CD4-positive, alpha-beta T cell (primary cell): ENCODE results near the gene PER3. TPM values are rescaled to one million over a fixed set of nuclear protein-coding genes. Genes with fewer than 3 reads are reported as not detected.

ENCODE experiments used
- ATAC-seq: fragments of 200-7000 bp; cut with Tn5 transposase; one replicate; pipeline ENCODE4 v1.10.0; 2022; ENCODE audit warnings: mild to moderate bottlenecking; ENCODE audit not compliant: poor library complexity
- CTCF ChIA-PET: fragments of 350-600 bp; sonication (Branson Sonifier 250); formaldehyde crosslinking; loops from one replicate; lab custom pipeline; 2021; ENCODE audit warnings: antibody characterized with exemption, inconsistent platforms; lab: Charles Lee
- POLR2A ChIA-PET: fragments of 350-600 bp; sonication (Branson Sonifier 250); formaldehyde crosslinking; loops from one replicate; lab custom pipeline; 2021; ENCODE audit warnings: antibody characterized with exemption, inconsistent platforms; lab: Charles Lee
- DNase-seq, 14 experiments: peaks; one replicate each; pipeline ENCODE4 v3.0.0-alpha.2; 2013 to 2020; ENCODE audit warnings: mixed read lengths in 2 of 14
- H3K27ac ChIP-seq, 2 donors: one replicate each; pipeline versions ENCODE4 v1.5.1 to v1.7.0; 2013; ENCODE audit warnings: low read length in 2 of 2, low read depth in 1 of 2, mild to moderate bottlenecking in 1 of 2
- H3K27me3 ChIP-seq, 2 experiments: 1 replicate in 1 of 2; 2 replicates in 1 of 2; pipeline versions ENCODE4 v1.6.1 to v1.7.0; 2013; ENCODE audit warnings: low read length in 2 of 2, control low read depth in 1 of 2, mild to moderate bottlenecking in 1 of 2, moderate library complexity in 1 of 2; ENCODE audit not compliant: insufficient read depth in 2 of 2, control insufficient read depth in 1 of 2
- H3K36me3 ChIP-seq: one replicate; pipeline ENCODE4 v1.6.1; 2013; ENCODE audit warnings: low read length, control low read depth; ENCODE audit not compliant: insufficient read depth
- H3K4me1 ChIP-seq: one replicate; pipeline ENCODE4 v1.6.1; 2013; ENCODE audit warnings: low read length, control low read depth; ENCODE audit not compliant: insufficient read depth
- H3K4me3 ChIP-seq: one replicate; pipeline ENCODE4 v1.5.1; 2013; ENCODE audit warnings: mild to moderate bottlenecking, low read length, moderate library complexity
- H3K9me3 ChIP-seq, 2 experiments: 1 replicate in 1 of 2; 2 replicates in 1 of 2; pipeline versions ENCODE4 v1.6.1 to v1.7.0; 2013; ENCODE audit warnings: low read length in 2 of 2, mild to moderate bottlenecking in 2 of 2, control low read depth in 1 of 2, moderate library complexity in 1 of 2; ENCODE audit not compliant: control insufficient read depth in 1 of 2, insufficient read depth in 1 of 2
- H3K27ac Mint-ChIP-seq: one replicate; pipeline ENCODE4 v1.8.0; 2020; ENCODE audit warnings: mixed read lengths
- H3K27me3 Mint-ChIP-seq: one replicate; pipeline ENCODE4 v1.8.0; 2021; ENCODE audit warnings: mixed read lengths
- H3K36me3 Mint-ChIP-seq: one replicate; pipeline ENCODE4 v1.8.0; 2021; ENCODE audit warnings: low read depth, mixed read lengths
- H3K4me1 Mint-ChIP-seq: one replicate; pipeline ENCODE4 v1.8.0; 2021; ENCODE audit warnings: low read depth, mixed read lengths
- H3K4me3 Mint-ChIP-seq: one replicate; pipeline ENCODE4 v1.8.0; 2020; ENCODE audit warnings: mild to moderate bottlenecking, mixed read lengths
- H3K9me3 Mint-ChIP-seq: one replicate; pipeline ENCODE4 v1.8.0; 2020; ENCODE audit warnings: mixed read lengths
- CTCF ChIP-seq: fragments of 200-600 bp; IDR thresholded peaks from one replicate; pipeline ENCODE4 v1.8.0; 2022; ENCODE audit warnings: antibody characterized with exemption, mild to moderate bottlenecking
- intact Hi-C, 2 experiments: fragments of 100-400 bp; cut with DNase I in 1 of 2; cut with micrococcal nuclease in 1 of 2; formaldehyde crosslinking; loops; one replicate each; pipeline versions ENCODE4 v1.15.1 to v1.9.0; 2023 to 2025; cut with DNase I, micrococcal nuclease
- total RNA-seq, 174 experiments: library from RNA in 2 of 174; stranded (reverse) in 2 of 174; gene quantifications; one replicate each; pipeline ENCODE4 v1.2.3 and lab custom pipeline; 2021 to 2026

The PER3 gene
- total RNA-seq, 2 experiments from 2014 or later = 10.1 to 11.4 TPM

GRCh38 chr1:7861452-7861851 is 77.4 kb downstream of the PER3 start:
- DNase-seq (no peak), ATAC-seq (no peak)
- Mint-ChIP-seq H3K4me1 (peaks cover under 1% of the 10 kb centered on the region), H3K27me3 (peaks cover under 1% of the 10 kb centered on the region), H3K36me3 (no peaks in the 10 kb centered on the region), H3K9me3 (no peaks in the 10 kb centered on the region), H3K27ac (no peak overlapping the region), H3K4me3 (no peak overlapping the region)
- H3K9me3 ChIP-seq = no peaks in the 10 kb centered on the region
- H3K4me3 ChIP-seq = no peak overlapping the region
- intact Hi-C loops = no loop called here
- no peaks in the 10 kb centered on the region for H3K4me1 ChIP-seq
- no peak overlapping the region for H3K27ac ChIP-seq
- CTCF ChIA-PET = no interaction called here
- no peaks in the 10 kb centered on the region for H3K27me3 ChIP-seq
- no peaks in the 10 kb centered on the region for H3K36me3 ChIP-seq
- no peak for TF ChIP-seq CTCF
- POLR2A ChIA-PET = no interaction called here

GRCh38 chr1:7862211-7863060 is 78.3 kb downstream of the PER3 start:
- H3K36me3 Mint-ChIP-seq = no peaks in the 10 kb centered on the region
- H3K27ac Mint-ChIP-seq = no peak overlapping the region
- H3K4me1 ChIP-seq = no peaks in the 10 kb centered on the region
- ChIA-PET POLR2A (no interaction called here), CTCF (no interaction called here)
- H3K4me3 Mint-ChIP-seq = no peak overlapping the region
- H3K4me3 ChIP-seq = no peak overlapping the region
- no peaks in the 10 kb centered on the region for H3K9me3 ChIP-seq
- no peaks in the 10 kb centered on the region for H3K36me3 ChIP-seq
- H3K27me3 Mint-ChIP-seq = no peaks in the 10 kb centered on the region
- H3K9me3 Mint-ChIP-seq = no peaks in the 10 kb centered on the region
- no peaks in the 10 kb centered on the region for H3K27me3 ChIP-seq
- no peaks in the 10 kb centered on the region for H3K4me1 Mint-ChIP-seq
- H3K27ac ChIP-seq = no peak overlapping the region
- no peak for ATAC-seq
- no peak for DNase-seq
- no peak for TF ChIP-seq CTCF
- intact Hi-C loops = no loop called here

- CTCF ChIA-PET = no interaction called here
- no peak for ATAC-seq
Measured at GRCh38 chr1:7863756-7864328, 79.8 kb downstream of the PER3 start.

More at GRCh38 chr1:7863756-7864328, 79.8 kb downstream of the PER3 start:
- Histone ChIP-seq H3K4me1 (no peaks in the 10 kb centered on the region), H3K27me3 (no peaks in the 10 kb centered on the region), H3K36me3 (no peaks in the 10 kb centered on the region), H3K9me3 (peaks cover 0 to 3% of the 10 kb centered on the region in 2 experiments), H3K27ac (no peak overlapping the region), H3K4me3 (no peak overlapping the region)
- no peaks in the 10 kb centered on the region for H3K36me3 Mint-ChIP-seq
- H3K4me3 Mint-ChIP-seq = no peak overlapping the region
- no peaks in the 10 kb centered on the region for H3K27me3 Mint-ChIP-seq
- no peaks in the 10 kb centered on the region for H3K4me1 Mint-ChIP-seq
- no peak for TF ChIP-seq CTCF
- intact Hi-C loops = no loop called here
- POLR2A ChIA-PET = no interaction called here
- DNase-seq = no peak
- H3K9me3 Mint-ChIP-seq = no peaks in the 10 kb centered on the region
- H3K27ac Mint-ChIP-seq = no peak overlapping the region
